ENCODE data around the gene COTL1.

The COTL1 gene

GRCh38 chr16:84544031-84544773 lies 73.7 kb downstream of the COTL1 start:
- H3K27me3 Mint-ChIP-seq: no peaks in the 10 kb centered on the region
- DNase-seq (ENCODE audit: low spot score in 2 of 2) (no peak), ATAC-seq (replicated peaks; ENCODE audit: extremely low read depth, poor library complexity, severe bottlenecking) (no peak)
- no peak overlapping the region for H3K4me3 Mint-ChIP-seq
- peaks cover 14% of the 10 kb centered on the region for H3K4me1 Mint-ChIP-seq
- peaks cover 4% of the 10 kb centered on the region for H3K36me3 Mint-ChIP-seq (ENCODE audit: insufficient read depth)
- no peak overlapping the region for H3K27ac Mint-ChIP-seq (ENCODE audit: low read depth)
- H3K9me3 Mint-ChIP-seq: no peaks in the 10 kb centered on the region

- Mint-ChIP-seq H3K4me3 (no peak overlapping the region), H3K4me1 (peaks cover 9% of the 10 kb centered on the region), H3K27ac (ENCODE audit: low read depth) (no peak overlapping the region), H3K9me3 (no peaks in the 10 kb centered on the region), H3K27me3 (no peaks in the 10 kb centered on the region), H3K36me3 (ENCODE audit: insufficient read depth) (peaks cover 4% of the 10 kb centered on the region)
- ATAC-seq (replicated peaks; ENCODE audit: extremely low read depth, poor library complexity, severe bottlenecking): no peak
- DNase-seq (ENCODE audit: low spot score in 2 of 2): no peak
Observed at GRCh38 chr16:84543253-84543652, 74.6 kb downstream of the COTL1 start.

DNA sequence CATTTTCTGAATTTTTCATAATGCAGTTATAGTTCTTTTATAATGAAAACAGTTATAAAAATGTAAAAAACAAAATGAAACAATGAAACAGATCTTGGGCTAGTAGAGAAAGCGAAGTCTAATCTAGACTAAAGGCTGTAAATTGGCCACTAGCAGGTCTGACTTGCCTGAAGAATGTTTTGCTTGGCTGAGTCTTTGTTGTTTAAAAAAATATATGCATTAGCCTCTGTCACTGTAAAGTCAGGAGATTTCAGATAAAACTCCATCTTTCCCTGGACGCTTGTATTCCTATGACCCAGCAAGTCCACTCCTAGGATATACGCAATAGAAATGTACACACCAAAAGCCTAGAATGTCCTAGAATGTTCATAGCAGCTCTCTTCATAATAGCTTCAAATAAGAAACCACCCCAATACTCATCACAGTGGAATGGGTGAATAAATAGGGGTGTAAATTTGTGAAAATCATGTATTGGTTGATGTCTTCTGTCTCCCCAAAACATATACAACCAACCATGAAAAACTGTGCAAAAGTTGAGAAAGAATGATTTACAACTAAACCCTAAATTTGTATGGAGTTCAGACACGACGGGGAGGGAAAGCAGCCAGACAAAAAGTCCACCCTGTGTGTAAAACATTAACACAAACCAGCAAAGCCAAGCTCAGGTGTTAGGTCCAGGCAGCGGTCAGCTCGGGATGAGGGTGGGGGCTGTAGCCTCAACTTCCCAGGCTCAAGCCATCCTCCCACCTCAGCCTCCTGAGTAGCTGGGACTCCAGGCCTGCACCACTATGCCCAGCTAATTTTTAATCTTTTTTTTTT lies 75.7 kb downstream of the COTL1 start:
- no peak for ATAC-seq (replicated peaks; ENCODE audit: extremely low read depth, poor library complexity, severe bottlenecking)
- no peak overlapping the region for H3K27ac Mint-ChIP-seq (ENCODE audit: low read depth)
- H3K27me3 Mint-ChIP-seq: no peaks in the 10 kb centered on the region
- DNase-seq (ENCODE audit: low spot score in 2 of 2): no peak
- H3K4me3 Mint-ChIP-seq: no peak overlapping the region
- H3K9me3 Mint-ChIP-seq: no peaks in the 10 kb centered on the region
- H3K36me3 Mint-ChIP-seq (ENCODE audit: insufficient read depth): peaks cover 4% of the 10 kb centered on the region
- H3K4me1 Mint-ChIP-seq: peaks cover 6% of the 10 kb centered on the region

- no peaks in the 10 kb centered on the region for H3K9me3 Mint-ChIP-seq
- H3K36me3 Mint-ChIP-seq (ENCODE audit: insufficient read depth): peaks cover 2% of the 10 kb centered on the region
- no peaks in the 10 kb centered on the region for H3K4me1 Mint-ChIP-seq
- no peak overlapping the region for H3K4me3 Mint-ChIP-seq
- no peak for DNase-seq (ENCODE audit: low spot score in 2 of 2)
- no peak overlapping the region for H3K27ac Mint-ChIP-seq (ENCODE audit: low read depth)
- no peak for ATAC-seq (replicated peaks; ENCODE audit: extremely low read depth, poor library complexity, severe bottlenecking)
- no peaks in the 10 kb centered on the region for H3K27me3 Mint-ChIP-seq
Observed at GRCh38 chr16:84540194-84540593, 77.7 kb downstream of the COTL1 start.

DNA sequence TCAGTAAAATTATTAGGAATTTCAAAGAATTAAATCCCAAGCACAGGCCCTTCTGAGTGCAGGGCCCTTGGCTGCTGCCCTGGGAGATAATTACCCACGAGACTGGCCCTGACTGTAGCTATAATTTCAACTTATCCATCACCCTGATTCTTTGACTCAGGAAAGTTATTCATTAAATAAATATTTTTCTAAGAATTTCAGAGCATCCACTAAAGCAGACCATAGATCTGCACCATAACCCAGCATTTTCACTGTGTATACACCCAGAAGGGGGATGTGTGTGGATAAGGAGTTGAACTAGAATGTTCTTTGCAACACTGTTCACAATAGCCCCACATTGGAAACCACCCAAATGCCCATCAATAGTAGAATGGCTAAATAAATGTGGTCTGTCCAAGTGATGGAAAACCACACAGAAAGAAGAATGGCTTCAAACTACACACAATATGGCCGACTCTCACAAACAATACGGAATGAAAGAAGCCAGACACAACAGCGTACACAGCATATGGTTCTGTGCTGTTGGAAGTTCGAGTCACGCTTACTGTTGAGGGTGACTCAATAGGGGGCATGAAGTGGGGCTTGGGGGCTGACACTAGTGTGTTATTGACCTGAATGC lies 79.5 kb downstream of the COTL1 start:
- no peak overlapping the region for H3K27ac Mint-ChIP-seq (ENCODE audit: low read depth)
- ATAC-seq (replicated peaks; ENCODE audit: extremely low read depth, poor library complexity, severe bottlenecking) (no peak), DNase-seq (ENCODE audit: low spot score in 2 of 2) (no peak)
- no peaks in the 10 kb centered on the region for H3K36me3 Mint-ChIP-seq (ENCODE audit: insufficient read depth)
- no peak overlapping the region for H3K4me3 Mint-ChIP-seq
- H3K9me3 Mint-ChIP-seq: no peaks in the 10 kb centered on the region
- H3K4me1 Mint-ChIP-seq: no peaks in the 10 kb centered on the region
- no peaks in the 10 kb centered on the region for H3K27me3 Mint-ChIP-seq

- Mint-ChIP-seq H3K4me1 (no peaks in the 10 kb centered on the region), H3K4me3 (no peak overlapping the region), H3K36me3 (ENCODE audit: insufficient read depth) (no peaks in the 10 kb centered on the region), H3K9me3 (no peaks in the 10 kb centered on the region), H3K27ac (ENCODE audit: low read depth) (no peak overlapping the region), H3K27me3 (no peaks in the 10 kb centered on the region)
- ATAC-seq (replicated peaks; ENCODE audit: extremely low read depth, poor library complexity, severe bottlenecking) (no peak), DNase-seq (ENCODE audit: low spot score in 2 of 2) (no peak)
Observed at GRCh38 chr16:84537491-84538151, 80.3 kb downstream of the COTL1 start.

DNA sequence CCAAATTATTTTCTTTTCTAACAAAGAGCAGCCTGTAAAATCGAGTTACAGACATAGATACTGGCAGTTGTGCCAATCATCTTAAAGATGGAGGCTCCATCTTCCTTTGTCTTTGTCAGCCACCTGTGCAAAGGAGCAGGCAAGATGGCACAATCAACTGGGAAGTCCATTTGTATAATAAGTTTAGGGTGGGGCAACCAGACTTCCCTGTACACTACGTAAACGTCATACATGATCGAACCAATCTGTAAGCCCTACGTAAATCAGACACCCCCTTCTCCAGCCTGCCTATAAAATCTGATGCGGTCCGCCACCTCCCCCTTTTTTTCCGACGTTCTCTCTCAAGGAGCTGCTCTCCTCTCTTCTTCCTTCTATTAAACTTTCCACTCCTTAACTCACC lies 82.0 kb downstream of the COTL1 start:
- DNase-seq (ENCODE audit: low spot score in 2 of 2): no peak
- no peaks in the 10 kb centered on the region for H3K27me3 Mint-ChIP-seq
- no peaks in the 10 kb centered on the region for H3K9me3 Mint-ChIP-seq
- no peak overlapping the region for H3K4me3 Mint-ChIP-seq
- H3K27ac Mint-ChIP-seq (ENCODE audit: low read depth): no peak overlapping the region
- no peaks in the 10 kb centered on the region for H3K4me1 Mint-ChIP-seq
- no peak for ATAC-seq (replicated peaks; ENCODE audit: extremely low read depth, poor library complexity, severe bottlenecking)
- H3K36me3 Mint-ChIP-seq (ENCODE audit: insufficient read depth): no peaks in the 10 kb centered on the region

DNA sequence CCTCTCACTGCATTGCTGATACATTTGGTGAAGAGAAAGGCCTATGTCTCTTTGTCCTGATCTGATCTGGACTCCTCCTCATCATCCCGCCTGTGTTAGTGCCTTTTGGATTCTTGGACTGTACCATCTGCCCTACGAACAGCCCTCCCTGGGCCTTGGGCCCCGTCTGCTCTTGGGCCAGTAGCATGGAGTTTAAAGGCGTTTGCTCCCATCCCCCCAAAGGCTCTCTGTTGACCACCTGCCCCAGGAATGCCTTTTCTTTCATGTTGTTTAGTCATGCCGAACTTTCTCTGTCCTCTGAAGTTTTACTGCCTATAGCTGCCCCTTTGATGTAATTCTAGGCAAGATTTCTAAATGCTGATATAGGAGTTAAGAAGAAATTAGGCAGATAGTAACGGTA lies 82.5 kb downstream of the COTL1 start:
- Mint-ChIP-seq H3K4me3 (no peak overlapping the region), H3K27ac (ENCODE audit: low read depth) (no peak overlapping the region), H3K36me3 (ENCODE audit: insufficient read depth) (no peaks in the 10 kb centered on the region), H3K27me3 (no peaks in the 10 kb centered on the region), H3K9me3 (no peaks in the 10 kb centered on the region), H3K4me1 (no peaks in the 10 kb centered on the region)
- ATAC-seq (replicated peaks; ENCODE audit: extremely low read depth, poor library complexity, severe bottlenecking) (no peak), DNase-seq (ENCODE audit: low spot score in 2 of 2) (no peak)

- no peaks in the 10 kb centered on the region for H3K27me3 Mint-ChIP-seq
- H3K4me3 Mint-ChIP-seq: no peak overlapping the region
- H3K36me3 Mint-ChIP-seq (ENCODE audit: insufficient read depth): no peaks in the 10 kb centered on the region
- H3K27ac Mint-ChIP-seq (ENCODE audit: low read depth): no peak overlapping the region
- H3K9me3 Mint-ChIP-seq: no peaks in the 10 kb centered on the region
- ATAC-seq (replicated peaks; ENCODE audit: extremely low read depth, poor library complexity, severe bottlenecking) (no peak), DNase-seq (ENCODE audit: low spot score in 2 of 2) (no peak)
- H3K4me1 Mint-ChIP-seq: no peaks in the 10 kb centered on the region
Observed at GRCh38 chr16:84534815-84535214, 83.1 kb downstream of the COTL1 start.

DNA sequence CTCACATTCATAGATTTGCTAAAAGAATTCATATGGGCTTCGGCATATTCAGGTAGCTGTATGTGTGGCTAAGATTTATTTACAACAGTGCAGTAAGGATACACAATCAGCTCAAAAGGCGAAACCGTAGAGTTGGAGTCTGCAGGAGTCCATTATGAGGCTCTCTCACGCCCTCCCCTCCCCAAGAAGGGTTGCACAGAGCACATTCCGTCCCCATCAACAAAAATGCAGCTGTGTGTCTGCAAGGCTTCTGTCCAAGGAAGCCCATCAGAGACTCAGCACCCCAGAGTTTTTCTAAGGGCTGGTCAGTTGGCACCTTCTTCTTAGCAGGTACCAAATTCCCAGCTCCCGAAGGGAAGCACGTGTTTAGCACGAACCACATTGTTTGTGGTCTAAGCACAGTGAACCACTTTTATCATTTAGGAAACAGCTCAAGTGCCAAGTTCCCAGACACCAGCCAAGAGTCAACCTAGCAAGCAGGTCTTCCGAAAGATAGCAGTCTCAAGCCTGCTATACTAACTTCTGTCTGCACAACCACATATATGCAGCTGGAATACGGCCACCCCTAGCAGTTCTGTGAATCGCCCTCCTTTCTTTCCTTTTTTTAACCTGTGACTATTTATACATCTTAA lies 84.9 kb downstream of the COTL1 start:
- Mint-ChIP-seq H3K9me3 (peaks cover 8% of the 10 kb centered on the region), H3K4me3 (no peak overlapping the region), H3K27ac (ENCODE audit: low read depth) (no peak overlapping the region), H3K4me1 (no peaks in the 10 kb centered on the region), H3K27me3 (no peaks in the 10 kb centered on the region), H3K36me3 (ENCODE audit: insufficient read depth) (no peaks in the 10 kb centered on the region)
- DNase-seq (ENCODE audit: low spot score in 2 of 2): no peak
- no peak for ATAC-seq (replicated peaks; ENCODE audit: extremely low read depth, poor library complexity, severe bottlenecking)

- H3K9me3 Mint-ChIP-seq: peaks cover 8% of the 10 kb centered on the region
Observed at GRCh38 chr16:84532291-84532724, 85.6 kb downstream of the COTL1 start.

DNA sequence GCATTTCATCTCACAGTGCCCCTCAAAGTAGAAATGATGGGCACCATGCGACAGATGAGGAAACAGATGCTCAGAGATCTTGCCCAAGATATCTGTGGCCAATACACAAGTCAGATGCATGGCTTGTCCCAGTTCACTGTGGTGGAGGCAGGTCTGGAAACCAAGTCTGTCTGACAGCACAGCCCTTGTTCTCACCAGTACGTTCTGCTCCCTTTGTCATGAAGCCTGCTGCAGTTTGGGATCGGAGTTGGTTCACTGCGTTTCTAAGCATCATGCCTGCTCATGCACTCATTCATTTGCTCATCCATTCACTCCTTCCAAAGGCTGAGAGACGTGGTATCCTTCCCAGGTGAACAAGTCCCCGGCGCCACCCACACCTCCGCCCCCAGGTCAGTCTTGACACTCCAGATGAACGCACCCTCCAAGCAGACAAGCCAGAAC lies 86.2 kb downstream of the COTL1 start:
- H3K27ac Mint-ChIP-seq (ENCODE audit: low read depth): no peak overlapping the region
- no peaks in the 10 kb centered on the region for H3K4me1 Mint-ChIP-seq
- ATAC-seq (replicated peaks; ENCODE audit: extremely low read depth, poor library complexity, severe bottlenecking) (no peak), DNase-seq (ENCODE audit: low spot score in 2 of 2) (no peak)
- no peaks in the 10 kb centered on the region for H3K36me3 Mint-ChIP-seq (ENCODE audit: insufficient read depth)
- no peaks in the 10 kb centered on the region for H3K27me3 Mint-ChIP-seq
- H3K4me3 Mint-ChIP-seq: no peak overlapping the region
- H3K9me3 Mint-ChIP-seq: peaks cover 8% of the 10 kb centered on the region

More at GRCh38 chr16:84532291-84532724, 85.6 kb downstream of the COTL1 start:
- H3K27me3 Mint-ChIP-seq: no peaks in the 10 kb centered on the region
- no peaks in the 10 kb centered on the region for H3K36me3 Mint-ChIP-seq (ENCODE audit: insufficient read depth)
- DNase-seq (ENCODE audit: low spot score in 2 of 2) (no peak), ATAC-seq (replicated peaks; ENCODE audit: extremely low read depth, poor library complexity, severe bottlenecking) (no peak)
- no peak overlapping the region for H3K4me3 Mint-ChIP-seq
- no peak overlapping the region for H3K27ac Mint-ChIP-seq (ENCODE audit: low read depth)
- H3K4me1 Mint-ChIP-seq: no peaks in the 10 kb centered on the region

All from central memory CD8-positive, alpha-beta T cell (primary cell).